Activated CD8-positive, alpha-beta T cell treated with anti-CD3 and anti-CD28 coated beads for 36 hours (primary cell): ENCODE measurements around the gene CD9. TPM values are rescaled to one million over a fixed set of nuclear protein-coding genes. Genes with fewer than 3 reads are reported as not detected.
A peak's percentile ranks its signal among the peaks of the same experiment; 100 is the strongest.

ENCODE experiments used
- ATAC-seq: fragments of 200-7000 bp; cut with Tn5 transposase; one replicate; pipeline ENCODE4 v1.10.0; 2021; ENCODE audit warnings: mild to moderate bottlenecking, moderate library complexity
- CTCF ChIA-PET: fragments of 350-600 bp; sonication (Branson Sonifier 250); formaldehyde crosslinking; loops from one replicate; lab custom pipeline; 2021; ENCODE audit warnings: antibody characterized with exemption; lab: Charles Lee
- POLR2A ChIA-PET: fragments of 350-600 bp; sonication (Branson Sonifier 250); formaldehyde crosslinking; loops from one replicate; lab custom pipeline; 2021; ENCODE audit warnings: antibody characterized with exemption; lab: Charles Lee
- DNase-seq: peaks from one replicate; pipeline ENCODE4 v3.0.0-alpha.2; 2020
- H3K27ac Mint-ChIP-seq: one replicate; pipeline ENCODE4 v1.8.0; 2021; ENCODE audit warnings: mild to moderate bottlenecking, mixed read lengths
- H3K27me3 Mint-ChIP-seq: one replicate; pipeline ENCODE4 v1.8.0; 2021; ENCODE audit warnings: mixed read lengths
- H3K36me3 Mint-ChIP-seq: one replicate; pipeline ENCODE4 v1.8.0; 2021; ENCODE audit warnings: low read depth, mixed read lengths
- H3K4me1 Mint-ChIP-seq: one replicate; pipeline ENCODE4 v1.8.0; 2021; ENCODE audit warnings: low read depth, mixed read lengths
- H3K4me3 Mint-ChIP-seq: one replicate; pipeline ENCODE4 v1.8.0; 2021; ENCODE audit warnings: mild to moderate bottlenecking, moderate library complexity, mixed read lengths
- H3K9me3 Mint-ChIP-seq: one replicate; pipeline ENCODE4 v1.8.0; 2021; ENCODE audit warnings: mixed read lengths
- intact Hi-C: fragments of 100-400 bp; cut with micrococcal nuclease; formaldehyde crosslinking; loops from one replicate; pipeline ENCODE4 v1.10.0; 2022
- total RNA-seq, 2 experiments: library from RNA; stranded (reverse); gene quantifications; one replicate each; pipeline ENCODE4 v1.2.3, GENCODE V29; 2021
- TF ChIP-seq, protein P1 (sequence below): fragments of 200-600 bp; IDR thresholded peaks from one replicate; pipeline ENCODE4 v1.8.0; 2022; ENCODE audit warnings: antibody characterized with exemption, mild to moderate bottlenecking

The CD9 gene
- total RNA-seq, 2 experiments from 2014 or later: 9.1 to 9.2 TPM

DNA sequence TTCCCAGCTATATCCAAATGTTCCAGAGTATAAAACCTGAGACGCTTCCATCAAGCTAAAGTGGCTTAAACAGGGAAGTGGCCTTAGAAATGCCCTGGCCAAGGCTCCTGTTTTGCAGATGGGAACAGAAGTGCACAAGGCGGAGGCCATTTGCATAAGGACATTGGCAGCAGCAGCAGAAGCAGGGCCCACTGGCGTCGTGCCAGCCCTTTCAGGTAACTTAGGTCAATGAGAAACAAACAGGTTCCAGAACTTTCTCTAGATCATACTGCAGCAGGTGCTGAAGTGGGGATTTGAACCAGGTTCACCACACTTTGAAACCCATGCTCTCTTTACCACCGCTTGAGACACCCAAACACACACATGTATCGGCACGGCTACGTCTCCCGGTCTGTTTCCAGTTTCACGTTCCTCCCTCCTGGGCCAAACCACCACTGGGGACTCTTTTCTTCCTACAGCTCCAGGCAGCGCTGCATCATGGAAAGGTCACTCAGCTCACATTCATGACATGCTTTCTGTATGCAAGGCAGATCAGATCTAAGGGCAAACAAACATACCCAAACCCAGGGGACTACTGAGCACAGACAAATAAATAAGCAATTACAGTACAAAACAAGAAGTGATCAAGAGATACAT lies 64.3 kb downstream of the CD9 start:
- Mint-ChIP-seq H3K4me3 (no peak overlapping the region), H3K27me3 (peaks cover 4% of the 10 kb centered on the region), H3K4me1 (peaks cover 16% of the 10 kb centered on the region), H3K9me3 (no peaks in the 10 kb centered on the region), H3K36me3 (no peaks in the 10 kb centered on the region), H3K27ac (no peak overlapping the region)
- CTCF ChIA-PET: interaction anchor here (1.0 to 1.4 kb wide), 2 partner anchors 13 to 69 kb away, joined by 3 to 4 read pairs; no protein-coding TSS in a partner anchor
- DNase-seq (no peak), ATAC-seq (no peak)
- intact Hi-C loops: no loop called here
- TF ChIP-seq, protein P1, sequence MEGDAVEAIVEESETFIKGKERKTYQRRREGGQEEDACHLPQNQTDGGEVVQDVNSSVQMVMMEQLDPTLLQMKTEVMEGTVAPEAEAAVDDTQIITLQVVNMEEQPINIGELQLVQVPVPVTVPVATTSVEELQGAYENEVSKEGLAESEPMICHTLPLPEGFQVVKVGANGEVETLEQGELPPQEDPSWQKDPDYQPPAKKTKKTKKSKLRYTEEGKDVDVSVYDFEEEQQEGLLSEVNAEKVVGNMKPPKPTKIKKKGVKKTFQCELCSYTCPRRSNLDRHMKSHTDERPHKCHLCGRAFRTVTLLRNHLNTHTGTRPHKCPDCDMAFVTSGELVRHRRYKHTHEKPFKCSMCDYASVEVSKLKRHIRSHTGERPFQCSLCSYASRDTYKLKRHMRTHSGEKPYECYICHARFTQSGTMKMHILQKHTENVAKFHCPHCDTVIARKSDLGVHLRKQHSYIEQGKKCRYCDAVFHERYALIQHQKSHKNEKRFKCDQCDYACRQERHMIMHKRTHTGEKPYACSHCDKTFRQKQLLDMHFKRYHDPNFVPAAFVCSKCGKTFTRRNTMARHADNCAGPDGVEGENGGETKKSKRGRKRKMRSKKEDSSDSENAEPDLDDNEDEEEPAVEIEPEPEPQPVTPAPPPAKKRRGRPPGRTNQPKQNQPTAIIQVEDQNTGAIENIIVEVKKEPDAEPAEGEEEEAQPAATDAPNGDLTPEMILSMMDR: no peak
- POLR2A ChIA-PET: no interaction called here

DNA sequence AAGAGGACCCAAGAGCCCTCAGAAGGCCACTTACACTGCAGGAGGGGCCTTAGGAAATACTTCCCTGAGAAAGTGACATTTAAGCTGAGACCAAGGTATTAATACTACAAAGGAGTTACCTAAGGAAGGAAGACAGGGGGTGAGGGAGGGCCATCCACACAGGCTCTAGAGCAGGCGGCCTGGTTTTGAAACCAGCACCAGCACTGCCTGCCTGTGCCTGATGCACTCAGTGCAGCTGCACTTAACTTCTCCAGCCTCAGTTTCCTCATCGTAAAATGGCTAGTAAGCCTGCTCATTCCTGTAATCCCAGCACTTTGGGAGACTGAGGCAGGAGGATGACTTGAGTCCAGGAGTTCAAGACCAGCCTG lies 64.8 kb downstream of the CD9 start:
- no peak for ATAC-seq
- intact Hi-C loops: no loop called here
- Mint-ChIP-seq H3K4me1 (peaks cover 16% of the 10 kb centered on the region), H3K9me3 (no peaks in the 10 kb centered on the region), H3K4me3 (no peak overlapping the region), H3K27ac (no peak overlapping the region), H3K36me3 (no peaks in the 10 kb centered on the region), H3K27me3 (peaks cover 4% of the 10 kb centered on the region)
- ChIA-PET CTCF (interaction anchor here (1.4 kb wide), 1 partner anchor 70 kb away, joined by 4 read pairs; no protein-coding TSS in a partner anchor), POLR2A (no interaction called here)
- TF ChIP-seq, protein P1: no peak
- no peak for DNase-seq

GRCh38 chr12:6266541-6266966 lies 66.4 kb downstream of the CD9 start:
- Mint-ChIP-seq H3K9me3 (no peaks in the 10 kb centered on the region), H3K36me3 (no peaks in the 10 kb centered on the region), H3K27me3 (peaks cover 3% of the 10 kb centered on the region), H3K4me3 (no peak overlapping the region), H3K4me1 (peaks cover 16% of the 10 kb centered on the region), H3K27ac (no peak overlapping the region)
- TF ChIP-seq, protein P1: no peak
- ATAC-seq: no peak
- no peak for DNase-seq
- CTCF ChIA-PET: interaction anchor here (1.3 kb wide), 1 partner anchor 12 kb away, joined by 6 read pairs; no protein-coding TSS in a partner anchor
- intact Hi-C loops: no loop called here
- POLR2A ChIA-PET: no interaction called here

DNA sequence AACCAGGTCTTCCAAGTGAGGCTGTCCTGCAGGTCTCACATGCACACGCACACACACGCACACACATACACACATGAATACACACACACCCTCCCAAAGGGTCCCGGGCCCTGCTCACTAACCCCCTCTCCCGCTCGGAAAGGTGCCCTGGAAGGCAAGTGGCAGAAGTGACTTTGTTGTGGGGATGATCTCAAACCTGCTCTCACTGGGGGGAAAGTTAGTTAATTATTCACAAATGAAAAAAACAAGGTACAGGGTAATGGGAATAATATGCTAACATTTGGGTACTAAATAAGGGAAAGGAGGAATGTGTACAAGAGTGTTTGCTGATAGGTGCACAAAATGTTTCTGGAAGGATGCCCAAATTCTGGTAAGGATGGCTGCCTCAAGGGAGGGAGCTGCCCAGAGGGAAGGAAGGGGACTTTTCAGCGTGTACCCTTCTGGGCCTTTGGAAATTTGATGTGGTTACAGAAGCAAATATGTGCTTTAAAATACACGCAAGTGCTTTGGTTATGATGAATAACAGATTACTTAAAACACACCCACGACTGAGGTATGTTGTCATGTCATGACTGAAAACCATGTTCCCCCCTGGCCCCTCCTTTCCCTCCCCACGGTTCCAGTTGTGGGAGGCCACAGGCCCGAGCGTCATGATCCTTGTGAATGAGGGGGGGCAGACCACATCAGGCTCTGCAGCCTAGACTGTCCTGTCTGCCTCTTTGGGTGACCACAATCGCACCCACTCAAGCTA lies 66.9 kb downstream of the CD9 start:
- H3K27me3 Mint-ChIP-seq: peaks cover 3% of the 10 kb centered on the region
- peak overlapping the region; percentile 68 for H3K27ac Mint-ChIP-seq
- ChIA-PET POLR2A (no interaction called here), CTCF (interaction anchor here (1.3 kb wide), 1 partner anchor 12 kb away, joined by 6 read pairs; no protein-coding TSS in a partner anchor)
- H3K9me3 Mint-ChIP-seq: no peaks in the 10 kb centered on the region
- ATAC-seq (peak; percentile 88), DNase-seq (peak; percentile 80)
- TF ChIP-seq, protein P1: no peak
- no peaks in the 10 kb centered on the region for H3K36me3 Mint-ChIP-seq
- intact Hi-C loops: no loop called here
- no peak overlapping the region for H3K4me3 Mint-ChIP-seq
- H3K4me1 Mint-ChIP-seq: peaks cover 16% of the 10 kb centered on the region
